Left ventricle myocardium inferior (tissue), 1 donor: Measurements from ENCODE around the gene CXCL1. TPM values are rescaled to one million over a fixed set of nuclear protein-coding genes. Genes with fewer than 3 reads are reported as not detected.

Source experiments
- DNase-seq: peaks from one replicate; pipeline ENCODE4 v3.0.0-alpha.2; 2020
- H3K27ac ChIP-seq: fragments of 200-600 bp; replicated peaks from 2 replicates; pipeline ENCODE4 v1.8.0; 2021
- H3K27me3 ChIP-seq: fragments of 200-600 bp; 2 replicates; pipeline ENCODE4 v1.8.0; 2021; ENCODE audit warnings: low read depth
- H3K36me3 ChIP-seq: fragments of 200-600 bp; 2 replicates; pipeline ENCODE4 v1.8.0; 2021
- H3K4me1 ChIP-seq: fragments of 200-600 bp; 2 replicates; pipeline ENCODE4 v1.8.0; 2021
- H3K4me3 ChIP-seq: fragments of 200-600 bp; 2 replicates; pipeline ENCODE4 v1.8.0; 2021; ENCODE audit warnings: mild to moderate bottlenecking, moderate library complexity
- H3K9me3 ChIP-seq: fragments of 200-600 bp; replicated peaks from 2 replicates; pipeline ENCODE4 v1.8.0; 2021
- CTCF ChIP-seq: fragments of 200-600 bp; IDR thresholded peaks from 2 replicates; pipeline ENCODE4 v1.8.0; 2021; ENCODE audit warnings: antibody characterized with exemption, mild to moderate bottlenecking, borderline replicate concordance
- intact Hi-C: fragments of 100-400 bp; cut with micrococcal nuclease; formaldehyde crosslinking; loops from one replicate; pipeline ENCODE4 v1.11.0; 2022
- total RNA-seq: library from RNA; stranded (reverse); fragmentation: NEBNext Ultra II Directional; extraction: Animal tissue kit (Norgen Biotek cat#: 25700); gene quantifications from one replicate; pipeline ENCODE4 v1.2.1, GENCODE V29; 2021
- donor health status: DM: no; HTN: yes; CAD: no; lungs with severe emphysema.

CXCL1 gene
- total RNA-seq, 1 donor from 2014 or later, result 0.55 TPM

GRCh38 chr4:73844806-73845205, 24.4 kb upstream of the CXCL1 start:
- no peaks in the 10 kb centered on the region for H3K9me3 ChIP-seq

DNA sequence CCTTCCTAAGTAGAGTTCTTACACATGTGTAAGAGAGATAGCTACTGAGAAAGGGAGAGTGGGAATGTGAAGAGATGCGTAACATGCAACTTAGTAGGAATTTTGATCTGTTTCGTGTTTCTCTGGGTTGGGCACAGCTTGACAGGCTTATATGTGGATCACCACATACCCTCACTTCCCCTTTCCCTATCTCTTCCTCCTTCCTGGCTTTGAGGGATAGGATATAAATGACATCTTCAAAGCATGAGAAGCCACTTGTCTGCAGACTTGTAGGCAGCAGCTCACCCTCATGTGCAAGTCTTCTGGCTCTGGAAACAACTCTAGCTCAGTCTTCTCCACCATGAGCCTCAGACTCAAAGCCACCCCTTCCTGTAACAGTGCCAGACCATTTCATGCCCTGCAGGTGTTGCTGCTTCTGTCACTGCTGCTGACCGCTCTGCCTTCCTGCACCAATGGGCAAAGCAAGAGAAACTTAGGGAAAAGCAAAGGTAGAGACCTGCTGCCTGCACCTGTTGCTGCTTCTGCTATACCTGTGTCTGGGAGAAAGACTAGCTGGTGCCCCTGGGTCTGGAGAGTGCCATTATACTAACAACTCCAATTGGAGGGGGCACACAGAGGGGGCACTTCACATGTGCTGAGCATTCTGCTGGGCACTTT, 21.5 kb upstream of the CXCL1 start:
- no peaks in the 10 kb centered on the region for H3K36me3 ChIP-seq
- no peak for DNase-seq

More at GRCh38 chr4:73844806-73845205, 24.4 kb upstream of the CXCL1 start:
- Histone ChIP-seq H3K4me1 (no peaks in the 10 kb centered on the region), H3K36me3 (no peaks in the 10 kb centered on the region), H3K27ac (no peak overlapping the region), H3K4me3 (no peak overlapping the region), H3K27me3 (peaks cover 12% of the 10 kb centered on the region)
- intact Hi-C loops, result no loop called here
- TF ChIP-seq CTCF, result no peak
- DNase-seq, result no peak

DNA sequence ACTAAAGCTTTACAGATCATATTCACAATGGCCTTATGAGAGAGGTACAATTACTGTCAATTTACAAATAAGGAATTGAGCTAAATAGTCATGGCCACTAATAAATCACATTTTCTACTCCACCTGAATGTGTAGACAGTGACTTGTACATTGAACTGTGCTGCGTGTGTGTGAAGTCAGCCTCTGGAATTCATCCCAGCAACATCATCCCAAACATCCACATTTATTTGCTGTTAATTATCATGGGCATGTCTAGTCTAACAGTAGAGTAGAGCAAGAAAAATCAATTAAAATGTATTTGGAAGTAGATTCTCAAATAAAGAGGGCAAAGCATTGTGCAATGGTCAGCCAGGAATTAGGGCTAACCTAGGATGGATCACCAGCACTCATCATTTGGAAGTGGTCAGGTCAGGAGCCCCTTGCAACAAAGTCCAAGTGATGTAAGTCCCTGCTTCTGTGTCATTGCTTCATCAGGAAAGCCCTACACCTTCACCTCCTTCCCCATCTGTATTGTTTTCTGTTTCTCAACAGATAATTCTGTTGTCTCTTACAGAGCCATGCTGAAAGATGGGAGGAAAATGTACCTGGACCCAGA, 20.9 kb upstream of the CXCL1 start:
- no peak for DNase-seq
- no peaks in the 10 kb centered on the region for H3K36me3 ChIP-seq
- H3K27me3 ChIP-seq, result peaks cover 13% of the 10 kb centered on the region
- no peak overlapping the region for H3K27ac ChIP-seq
- H3K9me3 ChIP-seq, result no peaks in the 10 kb centered on the region
- H3K4me1 ChIP-seq, result peaks cover 4% of the 10 kb centered on the region
- H3K4me3 ChIP-seq, result no peak overlapping the region
- no peak for TF ChIP-seq CTCF
- intact Hi-C loops, result no loop called here

More for the DNA sequence above, 21.5 kb upstream of the CXCL1 start:
- no peaks in the 10 kb centered on the region for H3K9me3 ChIP-seq
- H3K4me3 ChIP-seq, result no peak overlapping the region
- intact Hi-C loops, result no loop called here
- no peaks in the 10 kb centered on the region for H3K4me1 ChIP-seq
- no peak for TF ChIP-seq CTCF
- peaks cover 7% of the 10 kb centered on the region for H3K27me3 ChIP-seq
- H3K27ac ChIP-seq, result no peak overlapping the region

DNA sequence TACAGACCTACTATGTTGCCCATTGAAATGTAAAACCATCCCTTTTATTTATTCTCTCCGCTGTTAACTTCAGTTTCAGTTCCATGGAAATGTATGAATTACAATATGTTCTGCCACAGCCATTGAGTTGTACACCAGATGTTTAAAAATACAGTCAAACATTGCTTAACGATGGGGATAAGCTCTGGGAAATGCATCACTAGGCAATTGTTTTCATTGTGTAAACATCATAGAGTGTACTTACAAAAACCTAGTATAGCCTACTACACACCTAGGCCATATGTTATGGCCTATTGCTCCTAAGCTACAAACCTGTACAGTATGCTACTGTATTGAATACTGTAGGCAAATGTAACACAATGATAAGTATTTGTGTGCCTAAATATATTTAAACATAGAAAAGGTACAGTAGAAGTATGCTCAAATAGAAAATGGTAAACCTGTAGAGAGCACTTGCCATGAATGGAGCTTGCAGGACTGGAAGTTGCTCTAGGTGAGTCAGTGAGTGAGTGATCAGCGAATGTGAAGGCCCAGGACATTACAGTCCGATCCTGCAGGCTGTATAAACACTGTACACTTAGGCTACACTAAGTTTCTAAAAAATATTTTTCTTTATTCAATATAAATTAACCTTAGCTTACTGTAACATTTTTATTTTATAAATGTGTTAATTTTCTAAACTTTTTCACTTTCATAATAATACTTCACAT, 18.8 kb upstream of the CXCL1 start:
- Histone ChIP-seq H3K27ac (no peak overlapping the region), H3K4me3 (no peak overlapping the region), H3K9me3 (no peaks in the 10 kb centered on the region), H3K4me1 (peaks cover 7% of the 10 kb centered on the region), H3K27me3 (peaks cover 30% of the 10 kb centered on the region), H3K36me3 (no peaks in the 10 kb centered on the region)
- TF ChIP-seq CTCF, result no peak
- no peak for DNase-seq
- intact Hi-C loops, result no loop called here

DNA sequence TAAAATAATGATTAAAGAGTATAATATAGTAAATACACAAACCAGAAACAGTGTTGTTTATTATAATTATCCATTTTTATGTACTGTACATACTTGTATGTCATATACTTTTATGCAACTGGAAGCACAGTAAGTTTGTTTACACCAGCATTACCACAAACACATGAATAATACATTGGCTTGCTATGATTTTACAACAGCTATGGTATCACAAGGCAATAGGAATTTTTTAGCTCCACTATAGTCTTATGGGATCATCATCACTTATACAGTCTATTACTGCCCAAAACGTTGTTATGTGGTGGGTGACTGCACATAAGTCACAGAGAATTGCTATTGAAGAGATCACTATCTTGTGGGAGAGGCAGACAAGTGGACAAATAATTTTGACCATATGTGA, 17.9 kb upstream of the CXCL1 start:
- peaks cover 7% of the 10 kb centered on the region for H3K4me1 ChIP-seq
- intact Hi-C loops, result no loop called here
- peaks cover 31% of the 10 kb centered on the region for H3K27me3 ChIP-seq
- no peaks in the 10 kb centered on the region for H3K9me3 ChIP-seq
- H3K4me3 ChIP-seq, result no peak overlapping the region
- H3K36me3 ChIP-seq, result no peaks in the 10 kb centered on the region
- DNase-seq, result no peak
- TF ChIP-seq CTCF, result no peak
- no peak overlapping the region for H3K27ac ChIP-seq
